SK-N-SH (cell line): Measurements from ENCODE around the gene SLC44A5. TPM values are rescaled to one million over a fixed set of nuclear protein-coding genes. Genes with fewer than 3 reads are reported as not detected.
"Not testable (repeated sequence)": the region's sequence is repeated elsewhere in the genome, so short reads cannot be mapped to it uniquely, and the experiment has no call there.

Experiments
- CTCF ChIA-PET: fragments of 300-600, 350-600 bp; formaldehyde crosslinking; extraction: SDS; loops from one replicate; lab custom pipeline; 2021; lab: Yijun Ruan, JAX
- POLR2A ChIA-PET: fragments of 350-600 bp; sonication (Branson Sonifier 250); formaldehyde crosslinking; extraction: SDS; loops from one replicate; lab custom pipeline; 2020; ENCODE audit warnings: antibody characterized with exemption, inconsistent platforms; lab: Yijun Ruan, JAX
- DNase-seq: peaks from one replicate; pipeline ENCODE4 v3.0.0; 2012
- H2AFZ ChIP-seq: fragments of 200-600 bp; sonication (generic); 2 replicates; pipeline ENCODE4 v1.8.1; 2016; ENCODE audit warnings: antibody characterized with exemption, mild to moderate bottlenecking, low read depth
- H3F3A ChIP-seq: fragments of 200-600 bp; sonication (generic); replicated peaks from 2 replicates; pipeline ENCODE3; 2016; ENCODE audit warnings: antibody characterized with exemption, mild to moderate bottlenecking; ENCODE audit not compliant: insufficient read depth
- H3K27ac ChIP-seq, 2 experiments: fragments of 200-500 bp in 1 of 2; fragments of 200-600 bp in 1 of 2; sonication (Bioruptor generic) in 1 of 2; sonication (generic), shearing (Covaris generic) in 1 of 2; 2 replicates each; pipeline versions ENCODE4 v1.5.1 to v1.6.1; 2014 to 2016; ENCODE audit warnings: low read depth in 2 of 2, inconsistent platforms in 1 of 2, low read length in 1 of 2, mild to moderate bottlenecking in 1 of 2, mixed read lengths in 1 of 2
- H3K27me3 ChIP-seq: fragments of 200-600 bp; sonication (generic), shearing (Covaris generic); 2 replicates; pipeline ENCODE4 v1.6.1; 2016; ENCODE audit warnings: mixed run types; ENCODE audit not compliant: insufficient read depth
- H3K36me3 ChIP-seq, 2 experiments: fragments of 200-500 bp in 1 of 2; fragments of 200-600 bp in 1 of 2; sonication (Bioruptor generic) in 1 of 2; sonication (generic) in 1 of 2; replicated peaks in 1 of 2; 2 replicates each; pipeline versions ENCODE3 to v1.5.1; 2014 to 2016; ENCODE audit warnings: low read length in 1 of 2, mild to moderate bottlenecking in 1 of 2; ENCODE audit not compliant: insufficient read depth in 2 of 2, control insufficient read depth in 1 of 2
- H3K4me1 ChIP-seq, 2 experiments: fragments of 200-500 bp in 1 of 2; fragments of 200-600 bp in 1 of 2; sonication (Bioruptor generic) in 1 of 2; sonication (generic), shearing (Covaris generic) in 1 of 2; 2 replicates each; pipeline versions ENCODE4 v1.5.1 to v1.6.1; 2014 to 2016; ENCODE audit warnings: low read depth in 1 of 2, low read length in 1 of 2, mixed run types in 1 of 2; ENCODE audit not compliant: insufficient read depth in 2 of 2, control insufficient read depth in 1 of 2
- H3K4me2 ChIP-seq: fragments of 200-600 bp; sonication (generic), shearing (Covaris generic); 2 replicates; pipeline ENCODE4 v1.6.1; 2017; ENCODE audit warnings: mixed run types
- H3K4me3 ChIP-seq, 2 experiments: fragments of 200-500 bp in 1 of 2; fragments of 200-600 bp in 1 of 2; sonication (Bioruptor generic) in 1 of 2; sonication (generic), shearing (Covaris generic) in 1 of 2; 2 replicates each; pipeline versions ENCODE4 v1.5.1 to v1.8.1; 2014 to 2016; ENCODE audit warnings: low read depth in 2 of 2, inconsistent platforms in 1 of 2, low read length in 1 of 2, mild to moderate bottlenecking in 1 of 2, mixed read lengths in 1 of 2, moderate library complexity in 1 of 2
- H3K79me2 ChIP-seq: fragments of 200-600 bp; sonication (generic); 2 replicates; pipeline ENCODE4 v1.8.1; 2017; ENCODE audit warnings: mild to moderate bottlenecking; ENCODE audit not compliant: insufficient read depth
- H3K9ac ChIP-seq: fragments of 200-600 bp; sonication (generic); 2 replicates; pipeline ENCODE4 v1.6.1; 2017; ENCODE audit warnings: mixed run types
- H3K9me2 ChIP-seq: fragments of 200-600 bp; sonication (generic); 2 replicates; pipeline ENCODE4 v1.6.1; 2017; ENCODE audit warnings: mixed run types
- H3K9me3 ChIP-seq: fragments of 200-600 bp; sonication (generic); 2 replicates; pipeline ENCODE4 v1.6.1; 2017; ENCODE audit warnings: mixed run types, mild to moderate bottlenecking, moderate library complexity
- H4K20me1 ChIP-seq: fragments of 200-600 bp; sonication (generic); 2 replicates; pipeline ENCODE4 v1.6.1; 2017; ENCODE audit warnings: mild to moderate bottlenecking, mixed run types; ENCODE audit not compliant: insufficient read depth
- CHD2 ChIP-seq: fragments of 150-350 bp; IDR thresholded peaks from 2 replicates; pipeline ENCODE4 v1.6.1; 2018; ENCODE audit warnings: low read length; ENCODE audit not compliant: partially characterized antibody
- EP300 ChIP-seq, 2 experiments: IDR thresholded peaks; 2 replicates each; pipeline versions ENCODE4 v1.4.0 to v1.6.1; 2012; ENCODE audit warnings: borderline replicate concordance in 1 of 2, low read depth in 1 of 2, low read length in 1 of 2
- FOXJ3 ChIP-seq: sonication (generic); formaldehyde crosslinking; IDR thresholded peaks from 2 replicates; pipeline ENCODE4 v1.5.1; 2020; ENCODE audit warnings: mild to moderate bottlenecking, missing genetic modification reagents
- GATA2 ChIP-seq: sonication (generic); formaldehyde crosslinking; IDR thresholded peaks from 2 replicates; pipeline ENCODE4 v1.5.0; 2020; ENCODE audit warnings: mild to moderate bottlenecking, missing genetic modification reagents
- IRF3 ChIP-seq: fragments of 150-350 bp; IDR thresholded peaks from 2 replicates; pipeline ENCODE4 v1.6.1; 2016; ENCODE audit warnings: mild to moderate bottlenecking, low read depth, low read length
- MAX ChIP-seq: IDR thresholded peaks from 2 replicates; pipeline ENCODE4 v1.4.0; 2012; ENCODE audit warnings: low read depth
- PBX3 ChIP-seq: IDR thresholded peaks from 2 replicates; pipeline ENCODE4; 2012
- POLR2AphosphoS5 ChIP-seq: IDR thresholded peaks from 2 replicates; pipeline ENCODE4 v1.6.1; 2012; ENCODE audit warnings: low read depth, low read length
- RAD21 ChIP-seq: IDR thresholded peaks from 2 replicates; pipeline ENCODE4 v1.6.1; 2012; ENCODE audit warnings: mild to moderate bottlenecking, low read length
- RCOR1 ChIP-seq: fragments of 150-350 bp; IDR thresholded peaks from 2 replicates; pipeline ENCODE4 v1.6.1; 2017; ENCODE audit warnings: antibody characterized with exemption, low read length
- REST ChIP-seq: IDR thresholded peaks from 2 replicates; pipeline ENCODE4 v1.6.1; 2012; ENCODE audit warnings: mild to moderate bottlenecking, low read depth, low read length, moderate library complexity
- SIN3A ChIP-seq: IDR thresholded peaks from 2 replicates; pipeline ENCODE4 v1.6.1; 2012; ENCODE audit warnings: low read depth, mild to moderate bottlenecking, low read length, moderate library complexity, borderline replicate concordance
- WGBS: methylation state at CpG from one replicate; pipeline ENCODE4 v1.1.6; 2017; ENCODE audit warnings: low lambda C conversion rate; 5-methylcytosine and 5-hydroxymethylcytosine counted together
- polyA plus RNA-seq, 3 experiments: library from polyadenylated mRNA; depleted of rRNA; stranded (reverse); fragments of >200 nt; gene quantifications; 2 replicates each; pipeline ENCODE4 v1.2.3, GENCODE V29; 2012

The SLC44A5 gene
- polyA plus RNA-seq, 1 of the 3 experiments (the other 2 are of a cell fraction) = 4.9 TPM

- Histone ChIP-seq H3K27ac (no peak overlapping the region), H2AFZ (no peak overlapping the region), H3K4me2 (no peak overlapping the region), H3K36me3 (no peaks in the 10 kb centered on the region), H4K20me1 (no peaks in the 10 kb centered on the region), H3K27me3 (no peaks in the 10 kb centered on the region; the same call in 1 of the 2 replicates), H3K9ac (no peak overlapping the region), H3K4me3 (no peak overlapping the region), H3K4me1 (no peaks in the 10 kb centered on the region; a peak in 1 of 4 replicates), H3F3A (no peaks in the 10 kb centered on the region), H3K79me2 (no peaks in the 10 kb centered on the region), H3K9me3 (no peaks in the 10 kb centered on the region), H3K9me2 (no peaks in the 10 kb centered on the region; the same call in 1 of the 2 replicates)
- ChIA-PET POLR2A (no interaction called here), CTCF (interaction anchor here (0.7 to 1.9 kb wide), 2 partner anchors 423 to 426 kb away, joined by 3 to 12 read pairs; no protein-coding TSS in a partner anchor)
- WGBS = 14% methylated on average over 1 of the region's 1 CpG
- DNase-seq = no peak
- TF ChIP-seq RCOR1 (no peak), SIN3A (no peak), RAD21 (no peak), POLR2AphosphoS5 (no peak), PBX3 (no peak), MAX (no peak), REST (no peak), CHD2 (no peak), IRF3 (no peak)
Observed at GRCh38 chr1:75198163-75198562, 412.8 kb downstream of the SLC44A5 start.

GRCh38 chr1:75188892-75189291 lies 422.0 kb downstream of the SLC44A5 start:
- Histone ChIP-seq H3K4me3 (no peak overlapping the region), H3K79me2 (no peaks in the 10 kb centered on the region), H3K36me3 (no peaks in the 10 kb centered on the region), H3K9me2 (no peaks in the 10 kb centered on the region), H3K4me2 (no peak overlapping the region), H3K9ac (no peak overlapping the region), H4K20me1 (no peaks in the 10 kb centered on the region), H3K4me1 (no peaks in the 10 kb centered on the region; a peak in 1 of 4 replicates), H3K27ac (no peak overlapping the region), H2AFZ (no peak overlapping the region), H3F3A (no peaks in the 10 kb centered on the region), H3K27me3 (no peaks in the 10 kb centered on the region; the same call in 1 of the 2 replicates), H3K9me3 (no peaks in the 10 kb centered on the region)
- CTCF ChIA-PET = interaction anchor here (0.9 kb wide), 1 partner anchor 14 kb away, joined by 3 read pairs; no protein-coding TSS in a partner anchor
- peak; percentile 70 for TF ChIP-seq GATA2 (CRISPR knock-in tag)
- TF ChIP-seq FOXJ3 = 0 out of 2 replicates have a peak, but pooled peaks have one; percentile 20
- TF ChIP-seq POLR2AphosphoS5 = no peak
- TF ChIP-seq EP300 (IDR thresholded peaks at IDR 0.05; ENCODE audit: borderline replicate concordance in 1 of 2, low read depth in 1 of 2, low read length in 1 of 2) = peak in 1 of 2 experiments; percentile 37; a peak in 1 of 4 replicates
- POLR2A ChIA-PET = interaction anchor here (0.7 kb wide), 1 partner anchor 610 kb away, joined by 3 read pairs; no protein-coding TSS in a partner anchor
- WGBS = 0% methylated on average over 1 of the region's 1 CpG
- no peak for DNase-seq

- H3K9me2 ChIP-seq, H3K27ac ChIP-seq, POLR2A ChIA-PET, H3K4me3 ChIP-seq, H4K20me1 ChIP-seq, H3K4me1 ChIP-seq, H3K79me2 ChIP-seq, H2AFZ ChIP-seq, H3K36me3 ChIP-seq, H3K27me3 ChIP-seq, H3K9me3 ChIP-seq, H3K4me2 ChIP-seq, DNase-seq, H3F3A ChIP-seq, H3K9ac ChIP-seq: not testable (repeated sequence)
- CTCF ChIA-PET = interaction anchor here (0.9 kb wide), 1 partner anchor 21 kb away, joined by 3 read pairs; no protein-coding TSS in a partner anchor
- 27% methylated on average over 8 of the region's 13 CpGs for WGBS
Observed at GRCh38 chr1:75181214-75181955, 429.5 kb downstream of the SLC44A5 start.
